ENCODE data around the gene FLT3LG.
A peak's percentile ranks its signal among the peaks of the same experiment; 100 is the strongest.
"Not testable (repeated sequence)": the region's sequence is repeated elsewhere in the genome, so short reads cannot be mapped to it uniquely, and the experiment has no call there.

FLT3LG gene

GRCh38 chr19:49463960-49464740 lies 9.9 kb upstream of the FLT3LG start:
- DNase-seq, result no peak

- no peak for DNase-seq
These were observed 8.6 kb upstream of the FLT3LG start for GRCh38 chr19:49465371-49465770.

- no peak for DNase-seq
These were observed 5.8 kb upstream of the FLT3LG start for GRCh38 chr19:49468199-49468598.

GRCh38 chr19:49468746-49469447 lies 5.1 kb upstream of the FLT3LG start:
- peak; percentile 71 to 74 for DNase-seq

GRCh38 chr19:49469828-49470614 lies 4.0 kb upstream of the FLT3LG start:
- peak; percentile 67 to 69 for DNase-seq

- no peak for DNase-seq
These were observed 3.4 kb upstream of the FLT3LG start for GRCh38 chr19:49470615-49470978.

- DNase-seq, result no peak
These were observed 1.1 kb upstream of the FLT3LG start for GRCh38 chr19:49472936-49473335.

GRCh38 chr19:49473501-49473867 lies 531 bp upstream of the FLT3LG start:
- not testable (repeated sequence) for DNase-seq

- no peak for DNase-seq
These were observed 518 bp downstream of the FLT3LG start for GRCh38 chr19:49474542-49474924.

GRCh38 chr19:49475191-49475917 lies 1.3 kb downstream of the FLT3LG start:
- DNase-seq, result no peak

GRCh38 chr19:49475995-49476880 lies 2.2 kb downstream of the FLT3LG start:
- DNase-seq, result peak; percentile 63 to 64

- DNase-seq, result no peak
These were observed 6.1 kb downstream of the FLT3LG start for GRCh38 chr19:49479975-49480628.

- DNase-seq, result no peak
These were observed 7.1 kb downstream of the FLT3LG start for GRCh38 chr19:49481020-49481683.

- no peak for DNase-seq
These were observed 12.2 kb downstream of the FLT3LG start for GRCh38 chr19:49486232-49486631.

GRCh38 chr19:49486710-49487276 lies 12.8 kb downstream of the FLT3LG start:
- DNase-seq, result no peak

GRCh38 chr19:49487277-49488045 lies 13.4 kb downstream of the FLT3LG start, which contains the start of gene RPL13A:
Gene RPL13A, plus strand, starts transcription at chr19:49487608. Its CDS starts 22 bp downstream, at chr19:49487630.
- DNase-seq, result peak; percentile 99 to 100

GRCh38 chr19:49488046-49488862 lies 14.2 kb downstream of the FLT3LG start:
- DNase-seq, result no peak

- no peak for DNase-seq
These were observed 15.0 kb downstream of the FLT3LG start for GRCh38 chr19:49488863-49489537.
